ENCODE measurements around the gene PRRC2B.

DNA sequence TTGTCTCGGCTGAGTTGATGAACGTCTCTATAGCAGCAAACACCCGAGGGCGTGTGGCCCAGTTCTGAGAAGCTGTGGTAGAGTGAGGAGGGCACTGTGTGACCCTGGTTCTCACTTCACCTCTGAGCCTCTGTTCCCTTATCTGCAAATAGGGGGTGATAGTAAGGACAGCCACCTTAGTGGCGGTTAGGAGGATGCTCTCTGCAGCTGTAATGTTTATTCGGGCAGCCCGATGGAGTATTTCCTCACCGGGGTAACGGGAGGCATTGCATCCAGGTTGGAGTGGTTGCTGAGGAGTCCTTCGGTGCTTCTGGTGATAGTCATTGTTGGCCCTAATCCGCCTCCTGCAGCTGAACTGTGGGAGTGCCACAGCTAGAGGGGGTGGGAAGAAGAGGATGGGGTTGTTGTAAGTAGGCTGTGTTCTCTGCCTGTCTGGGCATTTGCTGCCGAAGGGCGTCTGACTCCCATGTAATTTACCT lies 13.9 kb downstream of the PRRC2B start:
- TF ChIP-seq, protein P1, sequence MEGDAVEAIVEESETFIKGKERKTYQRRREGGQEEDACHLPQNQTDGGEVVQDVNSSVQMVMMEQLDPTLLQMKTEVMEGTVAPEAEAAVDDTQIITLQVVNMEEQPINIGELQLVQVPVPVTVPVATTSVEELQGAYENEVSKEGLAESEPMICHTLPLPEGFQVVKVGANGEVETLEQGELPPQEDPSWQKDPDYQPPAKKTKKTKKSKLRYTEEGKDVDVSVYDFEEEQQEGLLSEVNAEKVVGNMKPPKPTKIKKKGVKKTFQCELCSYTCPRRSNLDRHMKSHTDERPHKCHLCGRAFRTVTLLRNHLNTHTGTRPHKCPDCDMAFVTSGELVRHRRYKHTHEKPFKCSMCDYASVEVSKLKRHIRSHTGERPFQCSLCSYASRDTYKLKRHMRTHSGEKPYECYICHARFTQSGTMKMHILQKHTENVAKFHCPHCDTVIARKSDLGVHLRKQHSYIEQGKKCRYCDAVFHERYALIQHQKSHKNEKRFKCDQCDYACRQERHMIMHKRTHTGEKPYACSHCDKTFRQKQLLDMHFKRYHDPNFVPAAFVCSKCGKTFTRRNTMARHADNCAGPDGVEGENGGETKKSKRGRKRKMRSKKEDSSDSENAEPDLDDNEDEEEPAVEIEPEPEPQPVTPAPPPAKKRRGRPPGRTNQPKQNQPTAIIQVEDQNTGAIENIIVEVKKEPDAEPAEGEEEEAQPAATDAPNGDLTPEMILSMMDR (IDR thresholded peaks at IDR 0.05; ENCODE audit: low read length): no peak
- TF ChIP-seq EZH2 (optimal IDR thresholded peaks at IDR 0.05; ENCODE audit: low read depth, low read length) (no peak), EZH2phosphoT487 (IDR thresholded peaks at IDR 0.05; ENCODE audit: low read length) (no peak)
